HepG2 (cell line): Measurements from ENCODE around the gene SYNGAP1. TPM values are rescaled to one million over a fixed set of nuclear protein-coding genes. Genes with fewer than 3 reads are reported as not detected.
A peak's percentile ranks its signal among the peaks of the same experiment; 100 is the strongest.

ENCODE experiments used
- BRCA1 ChIP-seq: sonication (generic); formaldehyde crosslinking; IDR thresholded peaks from 2 replicates; pipeline ENCODE4 v1.4.0; 2020; ENCODE audit warnings: missing genetic modification reagents
- HMGA1 ChIP-seq: sonication (generic); formaldehyde crosslinking; conservative IDR thresholded peaks from 2 replicates; pipeline ENCODE4 v1.4.0; 2020; ENCODE audit warnings: missing genetic modification reagents
- MAZ ChIP-seq, 2 experiments: sonication (generic) in 1 of 2; formaldehyde crosslinking in 1 of 2; IDR thresholded peaks; 2 replicates each; pipeline versions ENCODE4 v1.5.0 to v1.6.1; 2012 to 2020; ENCODE audit warnings: low read depth in 2 of 2, mild to moderate bottlenecking in 2 of 2, borderline replicate concordance in 1 of 2, improper control_type of control experiment in 1 of 2, low read length in 1 of 2, missing genetic modification reagents in 1 of 2, moderate library complexity in 1 of 2
- NCOA2 ChIP-seq: sonication (generic); formaldehyde crosslinking; IDR thresholded peaks from 2 replicates; pipeline ENCODE4 v1.8.0; 2022; ENCODE audit warnings: inconsistent platforms
- NFE2L1 ChIP-seq: sonication (generic); formaldehyde crosslinking; IDR thresholded peaks from 2 replicates; pipeline ENCODE4 v1.4.0; 2020; ENCODE audit warnings: missing genetic modification reagents, mild to moderate bottlenecking, borderline replicate concordance
- NFKBIZ ChIP-seq: IDR thresholded peaks from 2 replicates; pipeline ENCODE4 v1.6.1; 2018; ENCODE audit warnings: missing genetic modification reagents, missing compliant biosample characterization
- NR3C1 ChIP-seq: sonication (generic); formaldehyde crosslinking; IDR thresholded peaks from 2 replicates; pipeline ENCODE4 v1.4.0; 2020; ENCODE audit warnings: missing genetic modification reagents
- SMARCE1 ChIP-seq: fragments of 450-650 bp; IDR thresholded peaks from 2 replicates; pipeline ENCODE4 v1.6.1; 2017; ENCODE audit warnings: borderline replicate concordance
- SMC3 ChIP-seq: IDR thresholded peaks from 2 replicates; pipeline ENCODE4 v1.6.1; 2011; ENCODE audit warnings: low read length, improper control_type of control experiment
- SP1 ChIP-seq, 2 experiments: fragments of 450-650 bp in 1 of 2; sonication (generic) in 1 of 2; formaldehyde crosslinking in 1 of 2; IDR thresholded peaks; 2 replicates each; pipeline versions ENCODE4 v1.4.0 to v1.6.1; 2016 to 2020; ENCODE audit warnings: missing genetic modification reagents in 1 of 2
- SP140L ChIP-seq: sonication (generic); formaldehyde crosslinking; IDR thresholded peaks from 2 replicates; pipeline ENCODE4 v1.4.0; 2020; ENCODE audit warnings: missing genetic modification reagents, borderline replicate concordance
- TGIF2 ChIP-seq: IDR thresholded peaks from 2 replicates; pipeline ENCODE4 v1.6.1; 2016; ENCODE audit warnings: control low read depth, missing compliant biosample characterization
- U2AF2 ChIP-seq: fragments of 200-400 bp; formaldehyde crosslinking; IDR thresholded peaks from 2 replicates; pipeline ENCODE4 v1.6.1; 2017; ENCODE audit warnings: low read depth, mild to moderate bottlenecking, low read length
- ZFYVE20 ChIP-seq: sonication (generic); formaldehyde crosslinking; IDR thresholded peaks from 2 replicates; pipeline ENCODE4 v1.8.0; 2023; ENCODE audit warnings: low read depth, mild to moderate bottlenecking, moderate library complexity, missing genetic modification reagents, borderline replicate concordance
- ZNF251 ChIP-seq: sonication (generic); formaldehyde crosslinking; IDR thresholded peaks from 2 replicates; pipeline ENCODE4 v1.9.0; 2021; ENCODE audit warnings: mild to moderate bottlenecking, missing genetic modification reagents
- ZNF3 ChIP-seq: IDR thresholded peaks from 2 replicates; pipeline ENCODE4 v1.7.0; 2017; ENCODE audit warnings: inconsistent platforms
- ZNF501 ChIP-seq: sonication (generic); formaldehyde crosslinking; IDR thresholded peaks from 2 replicates; pipeline ENCODE4 v1.5.1; 2020; ENCODE audit warnings: mild to moderate bottlenecking, moderate library complexity, missing genetic modification reagents
- ZNF605 ChIP-seq: sonication (generic); formaldehyde crosslinking; IDR thresholded peaks from 2 replicates; pipeline ENCODE4 v1.8.0; 2022; ENCODE audit warnings: mild to moderate bottlenecking, missing genetic modification reagents
- ZNF83 ChIP-seq: sonication (generic); formaldehyde crosslinking; IDR thresholded peaks from 2 replicates; pipeline ENCODE4 v1.4.0; 2020; ENCODE audit warnings: missing genetic modification reagents, mild to moderate bottlenecking, borderline replicate concordance
- polyA plus RNA-seq, 8 experiments: library from polyadenylated mRNA; depleted of rRNA in 3 of 8; stranded (reverse) in 7 of 8; unstranded in 1 of 8; fragments of >200 nt; fragmentation: Illumina TruSeq in 4 of 8; extraction: Trizol in 4 of 8; gene quantifications; 2 replicates each; pipeline versions ENCODE4 v1.2.1 to v1.2.3, GENCODE V29; 2011 to 2016; ENCODE audit warnings: low read depth in 4 of 8, missing spikeins in 1 of 8, mixed read lengths in 1 of 8; ENCODE audit not compliant: insufficient read depth in 1 of 8
- total RNA-seq, 5 experiments: library from RNA; depleted of rRNA; stranded (reverse); fragments of >200 nt; fragmentation: Illumina TruSeq; extraction: Trizol; gene quantifications; 2 replicates each; pipeline ENCODE4 v1.2.3, GENCODE V29; 2016; ENCODE audit warnings: low read depth in 1 of 5
- TF ChIP-seq, protein P1 (sequence below): sonication (generic); formaldehyde crosslinking; IDR thresholded peaks from 2 replicates; pipeline ENCODE4 v1.4.0; 2020; ENCODE audit warnings: missing genetic modification reagents
- TF ChIP-seq, protein P2 (sequence below): sonication (generic); formaldehyde crosslinking; IDR thresholded peaks from 2 replicates; pipeline ENCODE4 v1.5.1; 2020; ENCODE audit warnings: missing genetic modification reagents, mild to moderate bottlenecking, borderline replicate concordance
- TF ChIP-seq, protein P3 (sequence below): IDR thresholded peaks from 2 replicates; pipeline ENCODE4 v1.6.1; 2016; ENCODE audit warnings: mild to moderate bottlenecking, missing biosample characterization, missing genetic modification reagents
- TF ChIP-seq, protein P4 (sequence below): sonication (generic); formaldehyde crosslinking; IDR thresholded peaks from 2 replicates; pipeline ENCODE4 v1.4.0; 2020; ENCODE audit warnings: mild to moderate bottlenecking, missing genetic modification reagents

SYNGAP1 gene
- total and polyA plus RNA-seq, 2 of the 13 experiments (the other 11 are each of a cell fraction or from before 2014, with no cell fraction given), result 0.75 to 1.1 TPM

DNA sequence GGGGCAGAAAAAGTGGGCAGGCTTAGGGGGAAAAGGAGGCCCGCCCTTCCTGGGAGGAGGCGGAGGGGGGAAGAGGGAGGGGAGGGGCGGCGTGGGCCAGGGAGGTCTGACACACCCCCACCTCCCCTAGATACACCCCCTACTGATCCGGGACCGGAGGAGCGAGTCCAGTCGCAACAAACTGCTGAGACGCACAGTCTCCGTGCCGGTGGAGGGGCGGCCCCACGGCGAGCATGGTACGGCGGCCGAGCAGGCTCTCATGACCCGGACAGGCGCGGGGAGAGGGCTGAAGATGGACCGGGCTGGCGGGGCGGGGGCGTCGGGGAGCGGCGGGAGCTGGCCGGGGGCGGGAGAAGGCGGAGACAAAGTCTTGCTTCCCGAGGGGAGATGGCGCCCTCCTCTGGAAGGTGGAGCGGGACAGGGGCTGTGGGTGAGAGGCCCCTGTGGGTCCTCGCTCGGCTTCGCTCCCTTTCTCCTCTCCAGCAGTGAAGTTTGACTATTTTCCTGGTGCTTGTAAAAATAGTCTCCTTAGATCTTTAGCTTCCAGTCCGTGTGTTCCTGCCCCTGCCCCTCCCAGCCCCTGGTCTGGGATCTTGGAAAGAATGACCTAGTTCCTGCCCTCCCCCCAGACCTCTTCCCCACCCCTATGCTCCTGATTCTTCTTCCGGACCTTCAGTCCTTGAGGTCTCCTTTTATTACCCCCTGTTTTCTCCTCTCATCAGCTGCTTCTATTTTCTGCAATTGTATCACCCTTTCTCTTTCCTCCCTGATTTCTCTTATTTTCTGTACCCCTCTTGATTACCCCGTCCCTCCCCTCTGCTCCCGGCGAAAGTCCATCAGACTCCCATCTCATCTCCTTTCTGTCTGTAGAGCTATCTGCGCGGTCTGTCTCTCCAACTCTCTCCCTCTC lies 6.1 kb downstream of the SYNGAP1 start (continued):
- TF ChIP-seq, protein P1, sequence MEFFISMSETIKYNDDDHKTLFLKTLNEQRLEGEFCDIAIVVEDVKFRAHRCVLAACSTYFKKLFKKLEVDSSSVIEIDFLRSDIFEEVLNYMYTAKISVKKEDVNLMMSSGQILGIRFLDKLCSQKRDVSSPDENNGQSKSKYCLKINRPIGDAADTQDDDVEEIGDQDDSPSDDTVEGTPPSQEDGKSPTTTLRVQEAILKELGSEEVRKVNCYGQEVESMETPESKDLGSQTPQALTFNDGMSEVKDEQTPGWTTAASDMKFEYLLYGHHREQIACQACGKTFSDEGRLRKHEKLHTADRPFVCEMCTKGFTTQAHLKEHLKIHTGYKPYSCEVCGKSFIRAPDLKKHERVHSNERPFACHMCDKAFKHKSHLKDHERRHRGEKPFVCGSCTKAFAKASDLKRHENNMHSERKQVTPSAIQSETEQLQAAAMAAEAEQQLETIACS (CRISPR knock-in tag), result no peak
- no peak for TF ChIP-seq SMARCE1
- no peak for TF ChIP-seq SP1 (IDR thresholded peaks at IDR 0.05)
- TF ChIP-seq SP1 (CRISPR knock-in tag; IDR thresholded peaks at IDR 0.05), result peak; percentile 89
- TF ChIP-seq ZNF251 (CRISPR knock-in tag), result no peak
- TF ChIP-seq, protein P2, sequence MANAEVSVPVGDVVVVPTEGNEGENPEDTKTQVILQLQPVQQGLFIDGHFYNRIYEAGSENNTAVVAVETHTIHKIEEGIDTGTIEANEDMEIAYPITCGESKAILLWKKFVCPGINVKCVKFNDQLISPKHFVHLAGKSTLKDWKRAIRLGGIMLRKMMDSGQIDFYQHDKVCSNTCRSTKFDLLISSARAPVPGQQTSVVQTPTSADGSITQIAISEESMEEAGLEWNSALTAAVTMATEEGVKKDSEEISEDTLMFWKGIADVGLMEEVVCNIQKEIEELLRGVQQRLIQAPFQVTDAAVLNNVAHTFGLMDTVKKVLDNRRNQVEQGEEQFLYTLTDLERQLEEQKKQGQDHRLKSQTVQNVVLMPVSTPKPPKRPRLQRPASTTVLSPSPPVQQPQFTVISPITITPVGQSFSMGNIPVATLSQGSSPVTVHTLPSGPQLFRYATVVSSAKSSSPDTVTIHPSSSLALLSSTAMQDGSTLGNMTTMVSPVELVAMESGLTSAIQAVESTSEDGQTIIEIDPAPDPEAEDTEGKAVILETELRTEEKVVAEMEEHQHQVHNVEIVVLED (CRISPR knock-in tag), result no peak
- TF ChIP-seq SP140L, result no peak
- TF ChIP-seq, protein P3, sequence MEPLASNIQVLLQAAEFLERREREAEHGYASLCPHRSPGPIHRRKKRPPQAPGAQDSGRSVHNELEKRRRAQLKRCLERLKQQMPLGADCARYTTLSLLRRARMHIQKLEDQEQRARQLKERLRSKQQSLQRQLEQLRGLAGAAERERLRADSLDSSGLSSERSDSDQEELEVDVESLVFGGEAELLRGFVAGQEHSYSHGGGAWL (CRISPR knock-in tag), result 0 out of 2 replicates have a peak, but pooled peaks have one; percentile 53
- TF ChIP-seq ZFYVE20 (CRISPR knock-in tag), result no peak
- TF ChIP-seq, protein P4, sequence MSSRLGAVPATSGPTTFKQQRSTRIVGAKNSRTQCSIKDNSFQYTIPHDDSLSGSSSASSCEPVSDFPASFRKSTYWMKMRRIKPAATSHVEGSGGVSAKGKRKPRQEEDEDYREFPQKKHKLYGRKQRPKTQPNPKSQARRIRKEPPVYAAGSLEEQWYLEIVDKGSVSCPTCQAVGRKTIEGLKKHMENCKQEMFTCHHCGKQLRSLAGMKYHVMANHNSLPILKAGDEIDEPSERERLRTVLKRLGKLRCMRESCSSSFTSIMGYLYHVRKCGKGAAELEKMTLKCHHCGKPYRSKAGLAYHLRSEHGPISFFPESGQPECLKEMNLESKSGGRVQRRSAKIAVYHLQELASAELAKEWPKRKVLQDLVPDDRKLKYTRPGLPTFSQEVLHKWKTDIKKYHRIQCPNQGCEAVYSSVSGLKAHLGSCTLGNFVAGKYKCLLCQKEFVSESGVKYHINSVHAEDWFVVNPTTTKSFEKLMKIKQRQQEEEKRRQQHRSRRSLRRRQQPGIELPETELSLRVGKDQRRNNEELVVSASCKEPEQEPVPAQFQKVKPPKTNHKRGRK (CRISPR knock-in tag), result no peak
- no peak; the same call in 1 of the 2 replicates for TF ChIP-seq NFKBIZ (CRISPR knock-in tag)
- peak; percentile 90 for TF ChIP-seq MAZ (IDR thresholded peaks at IDR 0.05; ENCODE audit: borderline replicate concordance, low read depth, low read length)
- peak; percentile 97 for TF ChIP-seq MAZ (CRISPR knock-in tag; IDR thresholded peaks at IDR 0.05; ENCODE audit: low read depth)
- no peak for TF ChIP-seq BRCA1 (CRISPR knock-in tag)
- no peak for TF ChIP-seq ZNF501 (CRISPR knock-in tag)
- TF ChIP-seq U2AF2, result no peak
- no peak; the same call in 1 of the 2 replicates for TF ChIP-seq ZNF605 (CRISPR knock-in tag)
- TF ChIP-seq ZNF83, result 0 out of 2 replicates have a peak, but pooled peaks have one; percentile 18
- TF ChIP-seq ZNF3 (CRISPR knock-in tag), result no peak
- no peak for TF ChIP-seq NFE2L1
- TF ChIP-seq NCOA2 (CRISPR knock-in tag), result 0 out of 2 replicates have a peak, but pooled peaks have one; percentile 13
- TF ChIP-seq NR3C1 (CRISPR knock-in tag), result no peak
- TF ChIP-seq TGIF2 (CRISPR knock-in tag), result no peak
- TF ChIP-seq SMC3, result peak; percentile 19
- TF ChIP-seq HMGA1, result no peak
